ENCODE data around the gene MAP3K21. TPM values are rescaled to one million over a fixed set of nuclear protein-coding genes. Genes with fewer than 3 reads are reported as not detected.

Gene MAP3K21
- total and polyA plus RNA-seq, 2 of the 8 experiments (the other 6 are each of a cell fraction or from before 2014, with no cell fraction given): 21.2 to 21.8 TPM

DNA sequence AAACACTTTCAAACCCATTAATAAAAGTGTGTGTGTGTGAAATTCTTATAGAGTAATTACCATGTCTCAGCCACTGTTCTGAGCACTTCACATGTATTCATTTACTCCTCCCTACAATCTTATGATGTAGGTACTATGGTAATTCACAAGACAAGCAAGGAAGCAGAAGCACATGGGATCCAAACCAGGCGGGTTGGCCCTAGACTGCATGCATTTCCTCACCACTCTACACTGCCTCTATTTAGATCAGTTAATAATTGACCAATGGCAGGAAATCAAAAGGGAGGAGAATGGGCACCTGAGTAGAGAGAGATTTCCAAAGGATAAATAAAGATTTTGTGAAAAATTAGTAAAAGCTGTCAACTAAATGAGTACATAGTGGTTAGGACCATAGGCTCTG lies 15.7 kb downstream of the MAP3K21 start:
- POLR2A ChIA-PET (ENCODE audit: partially characterized antibody): no interaction called here

More for the DNA sequence above, 15.7 kb downstream of the MAP3K21 start:
- H2AK5ac ChIP-seq (ENCODE audit: low read depth, low read length): no peak overlapping the region
- H3K23me2 ChIP-seq (ENCODE audit: low read depth, low read length): no peaks in the 10 kb centered on the region; the same call in 1 of the 2 replicates
- H2BK15ac ChIP-seq (ENCODE audit: low read length): no peak overlapping the region
- peaks cover 0 to 4% (median 0%) of the 10 kb centered on the region in 4 experiments; a peak in 1 of 8 replicates for H3K36me3 ChIP-seq (ENCODE audit: control insufficient read depth in 2 of 4, insufficient read depth in 4 of 4, low read length in 3 of 4)
- no peak overlapping the region for H3K27ac ChIP-seq (ENCODE audit: low read depth, low read length)
- FAIRE-seq (no peak), DNase-seq (ENCODE audit: low read depth in 1 of 2, low spot score in 2 of 2) (no peak)
- peaks cover 3% of the 10 kb centered on the region; the same call in 1 of the 2 replicates for H3K79me1 ChIP-seq (ENCODE audit: low read depth, low read length)
- H3K56ac ChIP-seq (replicated peaks; ENCODE audit: insufficient read length, low read depth, low read length): no peak overlapping the region
- no peak overlapping the region for H2BK120ac ChIP-seq (replicated peaks; ENCODE audit: low read depth, low read length)
- no peak overlapping the region for H3K23ac ChIP-seq (ENCODE audit: insufficient read length)
- no peak overlapping the region for H4K5ac ChIP-seq (ENCODE audit: insufficient read length, low read depth, low read length)
- H4K91ac ChIP-seq (replicated peaks; ENCODE audit: insufficient read length, low read length): no peak overlapping the region
- 88% methylated on average over 1 of the region's 1 CpG; no CpG with 5 or more reads in 1 of the 2 experiments for WGBS, 2 experiments (ENCODE audit: extremely low coverage in 1 of 2, insufficient coverage in 1 of 2, insufficient read length in 1 of 2, insufficient replicate concordance in 2 of 2, low coverage in 1 of 2, low lambda C conversion rate in 2 of 2, missing lambda C conversion rate in 1 of 2)
- no peak overlapping the region for H3K18ac ChIP-seq (ENCODE audit: extremely low read depth, low read length)
- H3K9me3 ChIP-seq (ENCODE audit: insufficient read depth in 2 of 2, low read depth in 1 of 2, low read length in 1 of 2): no peaks in the 10 kb centered on the region
- TF ChIP-seq TAF1 (IDR thresholded peaks at IDR 0.05; ENCODE audit: low read depth, low read length): no peak
- no peak for TF ChIP-seq CBX5 (IDR thresholded peaks at IDR 0.05; ENCODE audit: low read depth, low read length)
- TF ChIP-seq SIRT6 (IDR thresholded peaks at IDR 0.05; ENCODE audit: low read length): no peak
- TF ChIP-seq PHF8 (conservative IDR thresholded peaks at IDR 0.05; ENCODE audit: low read depth, low read length): no peak
- H3K4ac ChIP-seq (replicated peaks; ENCODE audit: insufficient read length, low read depth, low read length): no peak overlapping the region
- H3K27me3 ChIP-seq (replicated peaks in 1 of 4; ENCODE audit: control insufficient read depth in 3 of 4, extremely low read depth in 1 of 4, insufficient read depth in 3 of 4, low read length in 3 of 4): no peaks in the 10 kb centered on the region
- CTCF ChIA-PET (ENCODE audit: partially characterized antibody): interaction anchor here (1.3 to 1.7 kb wide), 2 partner anchors 9 to 21 kb away, joined by 3 to 10 read pairs; no protein-coding TSS in a partner anchor
- no peak overlapping the region for H3K14ac ChIP-seq (ENCODE audit: insufficient read length)
- no peak overlapping the region for H2BK12ac ChIP-seq (ENCODE audit: low read depth, low read length)
- no peak overlapping the region for H2BK20ac ChIP-seq (ENCODE audit: low read length)
- no peak overlapping the region for H3K4me3 ChIP-seq (ENCODE audit: extremely low read depth in 1 of 4, insufficient read depth in 2 of 4, low read depth in 3 of 4, low read length in 4 of 4)
- H2AFZ ChIP-seq (ENCODE audit: low read length): no peak overlapping the region
- no peak overlapping the region for H3K9ac ChIP-seq (replicated peaks in 1 of 4; ENCODE audit: extremely low read depth in 1 of 4, low read depth in 3 of 4, low read length in 3 of 4)
- no peak overlapping the region for H3K4me2 ChIP-seq (ENCODE audit: insufficient read depth in 1 of 2, low read depth in 2 of 2, low read length in 2 of 2)
- no peak overlapping the region for H2BK5ac ChIP-seq (ENCODE audit: low read depth, low read length)
- peaks cover 0 to 6% (median 2%) of the 10 kb centered on the region in 4 experiments; a peak in 2 of 7 replicates for H3K4me1 ChIP-seq (replicated peaks in 1 of 4; ENCODE audit: control insufficient read depth in 3 of 4, insufficient read depth in 4 of 4, low read length in 3 of 4)
- peaks cover 0 to 53% of the 10 kb centered on the region in 2 experiments; a peak in 2 of 4 replicates for H3K79me2 ChIP-seq (ENCODE audit: control insufficient read depth in 1 of 2, insufficient read depth in 2 of 2, low read length in 2 of 2)
- no peaks in the 10 kb centered on the region for H4K20me1 ChIP-seq (replicated peaks in 1 of 2; ENCODE audit: control insufficient read depth in 1 of 2, insufficient read depth in 2 of 2, low read length in 2 of 2)
- no peak overlapping the region for H4K8ac ChIP-seq (ENCODE audit: extremely low read depth, insufficient read depth, low read length)

Measured in H1 (cell line).